Jurkat, Clone E6-1 (cell line): ENCODE measurements around the gene AURKB. TPM values are rescaled to one million over a fixed set of nuclear protein-coding genes. Genes with fewer than 3 reads are reported as not detected.
"Not testable (repeated sequence)": the region's sequence is repeated elsewhere in the genome, so short reads cannot be mapped to it uniquely, and the experiment has no call there.

Experiments
- DNase-seq: peaks from one replicate; pipeline ENCODE4 v3.0.0-alpha.2; 2011; ENCODE audit warnings: low read depth, low spot score
- H3K4me3 ChIP-seq: 2 replicates; pipeline ENCODE4 v1.5.1; 2011; ENCODE audit warnings: mild to moderate bottlenecking, low read length, control low read depth, moderate library complexity
- polyA plus RNA-seq: library from polyadenylated mRNA; unstranded; fragments of >200 nt; gene quantifications from one replicate; pipeline ENCODE4 v1.2.1, GENCODE V29; 2012; ENCODE audit warnings: missing spikeins; ENCODE audit not compliant: insufficient read length, insufficient read depth

Gene AURKB
- 216 TPM for polyA plus RNA-seq

DNA sequence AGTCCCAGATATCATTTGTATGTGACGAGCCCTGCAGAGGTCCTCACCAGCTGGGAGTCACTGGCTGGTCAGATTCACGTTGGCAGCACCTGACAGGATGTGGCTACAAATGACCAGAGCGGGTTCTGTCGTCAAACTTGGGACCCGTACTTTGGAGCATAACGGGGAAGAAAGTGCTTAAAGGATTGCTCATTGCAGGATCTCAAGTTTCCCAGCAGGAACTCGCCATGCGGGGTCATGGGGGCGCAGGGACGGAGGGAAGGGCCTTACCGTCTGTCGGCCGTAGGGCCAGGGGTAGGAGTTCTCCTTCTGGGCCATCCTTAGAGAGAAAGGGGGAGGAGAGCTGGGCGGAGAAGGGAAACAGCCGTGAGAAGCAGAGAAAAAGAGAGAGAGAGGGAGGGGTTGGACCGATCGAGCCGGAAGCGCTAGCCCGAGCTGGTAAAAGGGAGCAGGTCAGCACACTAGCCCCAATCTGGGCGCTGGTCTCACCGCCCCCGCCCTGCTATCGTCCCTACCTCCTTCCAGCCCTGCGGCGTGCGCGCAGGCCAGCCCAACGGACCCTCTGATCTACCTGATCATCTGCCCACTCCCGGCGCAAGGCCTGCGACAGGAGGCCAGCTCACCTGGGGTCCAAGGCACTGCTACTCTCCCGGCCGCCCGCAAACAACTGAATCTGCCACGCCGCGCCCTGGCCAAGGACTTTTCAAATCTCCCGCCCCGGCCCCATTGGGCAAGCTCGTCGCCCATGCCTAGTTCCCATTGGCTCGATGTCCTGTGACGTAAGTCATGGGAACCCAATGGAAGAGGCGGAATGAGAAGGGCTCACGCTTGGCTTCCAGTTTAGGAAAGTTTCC lies at the start of gene AURKB:
Gene AURKB (minus strand): TSS at position 669 of the 854 bp plus-strand sequence. CDS start 351 bp downstream, at position 318.
- H3K4me3 ChIP-seq: peak within 1 kb of the TSS; percentile 97
- DNase-seq: peak; percentile 91

DNA sequence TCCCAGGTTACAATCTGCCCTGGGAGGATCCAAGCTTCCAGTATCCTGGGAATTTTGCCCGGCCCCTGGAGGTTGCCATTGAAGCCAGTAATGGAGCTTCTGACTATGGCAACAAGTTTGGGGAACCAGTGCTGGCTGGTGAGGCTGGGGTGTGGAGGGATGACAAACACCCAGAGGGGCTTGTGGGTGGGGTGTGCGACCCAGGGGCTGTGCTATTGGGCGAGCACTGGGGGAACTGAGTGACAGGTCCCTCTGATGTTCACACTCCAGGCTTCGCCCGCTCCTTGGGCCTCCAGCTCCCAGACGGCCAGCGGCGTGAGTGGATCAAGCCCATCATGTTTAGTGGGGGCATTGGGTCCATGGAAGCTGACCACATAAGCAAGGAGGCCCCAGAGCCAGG lies 47.4 kb upstream of the AURKB start:
- H3K4me3 ChIP-seq: no peak overlapping the region
- DNase-seq: no peak

DNA sequence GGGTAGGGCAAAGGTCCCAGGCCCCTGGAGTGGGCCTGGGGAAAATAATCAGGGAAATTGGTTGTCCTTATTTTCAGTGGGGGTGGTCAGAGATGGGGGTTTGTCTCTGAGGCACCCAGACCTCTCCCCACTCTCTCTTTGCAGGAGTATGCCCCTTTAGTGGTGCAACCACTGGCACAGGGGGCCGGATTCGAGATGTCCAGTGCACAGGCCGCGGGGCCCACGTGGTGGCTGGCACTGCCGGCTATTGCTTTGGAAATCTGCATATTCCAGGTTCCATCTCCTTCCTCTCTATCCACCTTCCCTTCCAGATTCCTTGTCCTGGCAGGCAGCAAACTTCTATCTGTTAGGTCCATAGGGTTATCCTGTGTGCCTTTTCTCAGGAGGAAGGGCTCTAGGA lies 46.3 kb upstream of the AURKB start:
- no peak for DNase-seq
- H3K4me3 ChIP-seq: no peak overlapping the region

DNA sequence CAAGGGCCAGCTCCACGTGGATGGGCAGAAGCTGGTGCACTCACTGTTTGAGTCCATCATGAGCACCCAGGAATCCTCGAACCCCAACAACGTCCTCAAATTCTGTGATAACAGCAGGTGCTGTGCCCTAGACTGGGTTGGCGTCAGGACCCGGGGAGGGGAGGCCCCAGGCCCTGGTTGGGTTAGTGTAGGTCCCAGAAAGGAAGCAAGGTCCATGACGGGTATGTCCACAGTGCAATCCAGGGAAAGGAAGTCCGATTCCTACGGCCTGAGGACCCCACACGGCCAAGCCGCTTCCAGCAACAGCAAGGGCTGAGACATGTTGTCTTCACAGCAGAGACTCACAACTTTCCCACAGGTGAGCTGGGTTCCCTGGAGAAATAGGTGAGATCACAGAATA lies 45.9 kb upstream of the AURKB start:
- no peak overlapping the region for H3K4me3 ChIP-seq
- no peak for DNase-seq

DNA sequence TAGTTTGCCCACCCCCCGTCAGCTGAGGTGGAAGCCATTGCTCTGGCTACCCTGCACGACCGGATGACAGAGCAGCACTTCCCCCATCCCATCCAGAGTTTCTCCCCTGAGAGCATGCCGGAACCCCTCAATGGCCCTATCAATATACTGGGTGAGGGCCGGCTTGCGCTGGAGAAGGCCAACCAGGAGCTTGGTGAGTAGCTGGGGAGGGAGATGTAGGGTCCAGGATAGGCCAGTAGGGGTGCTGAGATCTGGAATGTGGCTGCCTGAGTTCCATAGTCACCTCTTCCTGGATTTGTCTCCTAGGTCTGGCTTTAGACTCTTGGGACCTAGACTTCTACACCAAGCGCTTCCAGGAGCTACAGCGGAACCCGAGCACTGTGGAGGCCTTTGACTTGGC lies 45.1 kb upstream of the AURKB start:
- DNase-seq: no peak
- no peak overlapping the region for H3K4me3 ChIP-seq

DNA sequence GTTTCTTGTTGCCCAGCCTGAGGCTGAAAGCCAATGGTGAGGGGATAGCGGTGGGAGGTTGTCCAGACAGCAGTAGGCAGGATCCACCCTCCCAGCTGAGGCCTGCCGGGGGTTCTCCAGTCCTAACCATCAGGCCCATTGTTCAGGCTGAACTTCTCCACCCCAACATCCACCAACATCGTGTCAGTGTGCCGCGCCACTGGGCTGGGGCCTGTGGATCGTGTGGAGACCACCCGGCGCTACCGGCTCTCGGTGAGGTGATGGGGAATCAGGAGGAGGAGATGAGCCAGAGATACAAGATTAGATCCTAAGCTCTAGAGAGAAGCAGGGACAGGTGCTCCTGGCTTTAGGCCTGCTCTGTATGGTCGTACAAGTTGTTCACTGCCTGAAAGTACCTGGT lies 44.5 kb upstream of the AURKB start:
- no peak for DNase-seq
- H3K4me3 ChIP-seq: no peak overlapping the region

DNA sequence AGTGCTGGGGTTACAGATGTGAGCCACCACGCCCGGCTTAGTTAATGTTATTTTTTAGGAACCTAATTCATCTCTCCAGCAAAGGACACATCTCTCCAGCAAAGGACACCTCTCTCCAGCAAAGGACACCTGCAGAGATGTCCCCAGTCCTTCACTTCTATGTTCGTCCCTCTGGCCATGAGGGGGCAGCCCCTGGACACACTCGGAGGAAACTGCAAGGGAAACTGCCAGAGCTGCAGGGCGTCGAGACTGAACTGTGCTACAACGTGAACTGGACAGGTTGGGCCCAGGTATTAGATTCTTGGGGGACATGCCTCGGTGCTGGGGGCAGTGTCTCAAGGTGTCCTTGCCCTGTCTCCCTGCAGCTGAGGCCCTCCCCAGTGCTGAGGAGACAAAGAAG lies 43.4 kb upstream of the AURKB start:
- H3K4me3 ChIP-seq: no peak overlapping the region
- no peak for DNase-seq

DNA sequence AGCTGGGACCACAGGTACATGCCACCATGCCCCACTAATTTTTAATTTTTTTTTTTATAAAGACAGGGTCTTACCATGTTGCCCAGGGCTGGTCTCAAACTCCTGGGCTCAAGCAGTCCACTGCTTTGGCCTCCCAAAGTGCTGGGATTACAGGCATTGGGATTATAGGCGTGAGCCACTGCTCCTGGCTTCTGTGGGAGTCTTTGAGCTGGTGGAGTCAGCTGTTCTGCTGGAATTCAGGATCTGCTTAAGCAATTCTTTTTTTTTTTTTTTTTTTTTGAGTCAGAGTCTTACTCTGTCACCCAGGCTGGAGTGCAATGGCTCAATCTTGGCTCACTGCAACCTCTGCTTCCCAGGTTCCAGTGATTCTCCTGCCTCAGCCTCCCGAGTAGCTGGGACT lies 41.0 kb upstream of the AURKB start:
- DNase-seq, H3K4me3 ChIP-seq: not testable (repeated sequence)

DNA sequence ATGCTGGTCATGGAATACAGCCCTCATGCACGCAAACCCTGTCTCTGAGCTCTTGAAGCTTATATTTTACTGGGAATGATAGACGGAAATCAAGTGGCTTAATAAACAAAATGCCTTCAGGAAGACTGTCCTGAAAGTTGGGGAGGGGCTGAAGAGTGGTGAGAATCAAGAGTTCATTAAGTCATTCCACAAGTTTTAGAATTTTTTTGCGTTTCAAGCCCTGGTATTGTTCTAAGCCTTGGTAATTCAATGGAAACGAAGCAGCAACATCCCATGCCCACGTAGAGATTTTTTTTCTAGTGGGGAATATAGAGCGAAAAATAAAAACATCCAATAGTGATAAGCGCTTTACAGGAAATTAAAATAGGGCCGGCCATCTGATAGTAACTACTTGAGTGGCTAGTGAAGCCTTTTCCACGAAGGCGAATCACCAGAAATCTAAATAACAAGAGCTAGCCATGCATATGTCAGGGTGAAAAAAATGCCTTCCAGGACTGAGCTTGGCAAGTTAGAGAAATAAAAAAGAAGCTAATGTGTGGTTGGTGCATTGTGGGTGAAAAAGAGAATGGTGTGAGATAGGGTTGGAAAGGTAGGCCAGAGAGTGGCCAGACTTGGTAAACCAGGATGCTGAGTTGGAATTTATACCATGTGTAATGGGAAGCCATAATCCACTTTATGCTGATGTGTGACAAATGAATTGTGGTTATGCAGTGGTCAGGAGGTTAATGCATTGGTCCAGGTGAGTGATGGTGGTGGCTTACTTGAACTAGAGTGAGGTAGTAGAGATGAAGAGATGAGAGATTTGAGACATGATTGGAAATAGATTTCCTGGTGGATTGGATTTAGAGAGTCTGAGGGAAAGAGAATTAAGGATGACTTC lies 39.5 kb upstream of the AURKB start:
- DNase-seq: no peak

DNA sequence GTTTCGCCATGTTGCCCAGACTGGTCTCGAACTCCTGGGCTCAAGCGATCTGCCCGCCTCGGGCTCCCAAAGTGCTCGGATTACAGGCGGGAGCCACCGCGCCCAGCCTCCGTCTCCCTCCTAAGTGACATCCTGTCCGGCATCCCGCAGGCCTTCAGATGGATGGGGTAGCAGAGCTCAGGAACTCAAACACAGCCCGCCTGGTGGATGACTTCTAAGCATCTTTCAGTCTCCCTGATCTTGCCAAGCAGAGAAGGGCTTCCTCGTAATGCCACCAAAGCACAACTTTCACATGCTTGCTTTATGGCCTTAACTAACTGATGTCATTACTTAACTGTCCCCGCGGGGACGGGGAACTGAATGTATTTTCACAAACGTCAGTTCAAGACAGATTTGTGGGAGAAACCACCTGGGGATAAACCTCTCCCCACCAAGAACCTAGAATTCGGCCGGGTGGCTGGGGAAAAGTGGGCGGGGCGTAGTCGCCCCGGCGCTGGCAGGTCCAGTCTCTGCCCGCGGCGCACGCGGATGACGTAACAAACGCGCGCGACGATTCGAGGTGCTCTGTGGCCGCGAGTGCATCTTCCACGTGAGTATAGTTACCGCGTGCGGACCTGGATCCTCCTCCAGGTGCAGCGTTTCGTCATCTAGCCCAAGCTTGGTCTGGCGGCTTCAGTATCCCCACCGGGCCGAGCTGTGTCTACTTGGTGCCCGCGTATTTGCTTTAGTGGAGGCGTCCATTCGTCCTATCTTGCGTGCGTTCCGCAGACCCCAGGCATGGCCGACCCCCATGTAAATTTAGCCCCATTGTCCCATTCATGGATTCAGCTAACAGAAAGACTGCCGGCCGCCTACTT lies 38.6 kb upstream of the AURKB start, which contains the start of gene PFAS:
Gene PFAS (plus strand): TSS at position 539 of the 857 bp plus-strand sequence. CDS start 4,649 bp downstream, outside the sequence.
- DNase-seq: peak; percentile 90
- peak within 1 kb of the TSS; percentile 80 for H3K4me3 ChIP-seq

More for the DNA sequence above, 39.5 kb upstream of the AURKB start:
- peak overlapping the region; percentile 80 for H3K4me3 ChIP-seq

DNA sequence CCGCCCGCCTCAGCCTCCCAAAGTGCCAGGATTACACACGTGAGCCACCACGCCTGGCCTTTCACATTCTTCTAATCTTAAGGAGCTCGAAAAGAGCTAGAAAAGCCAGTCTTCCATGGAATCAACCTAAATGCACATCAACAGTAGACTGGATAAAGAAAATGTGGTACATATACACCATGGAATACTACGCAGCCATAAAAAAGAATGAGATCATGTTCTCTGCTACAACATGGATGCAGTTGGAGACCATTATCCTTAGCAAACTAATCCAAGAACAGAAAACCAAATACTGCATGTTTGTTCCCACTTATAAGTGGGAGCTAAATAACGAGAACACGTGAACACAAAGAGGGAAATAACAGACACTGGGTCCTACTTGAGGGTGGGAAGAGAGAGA lies 34.4 kb upstream of the AURKB start:
- H3K4me3 ChIP-seq: no peak overlapping the region
- DNase-seq: no peak

DNA sequence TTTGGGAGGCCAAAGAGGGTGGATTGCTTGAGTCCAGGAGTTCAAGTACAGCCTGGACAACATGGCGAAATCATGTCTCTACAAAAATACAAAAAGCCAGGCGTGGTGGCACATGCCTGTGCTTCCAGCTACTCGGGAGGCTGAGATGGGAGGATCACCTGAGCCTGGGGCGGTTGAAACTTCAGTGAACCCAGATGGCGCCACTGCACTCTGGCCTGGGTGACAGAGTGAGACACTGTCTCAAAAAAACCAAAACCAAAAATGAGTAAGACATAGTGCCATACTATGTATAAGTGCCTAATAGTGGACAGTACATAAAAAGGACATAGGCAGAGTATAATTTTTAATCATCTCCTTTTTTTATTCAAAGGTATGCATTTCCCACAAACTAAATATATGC lies 33.5 kb upstream of the AURKB start:
- no peak overlapping the region for H3K4me3 ChIP-seq
- no peak for DNase-seq

DNA sequence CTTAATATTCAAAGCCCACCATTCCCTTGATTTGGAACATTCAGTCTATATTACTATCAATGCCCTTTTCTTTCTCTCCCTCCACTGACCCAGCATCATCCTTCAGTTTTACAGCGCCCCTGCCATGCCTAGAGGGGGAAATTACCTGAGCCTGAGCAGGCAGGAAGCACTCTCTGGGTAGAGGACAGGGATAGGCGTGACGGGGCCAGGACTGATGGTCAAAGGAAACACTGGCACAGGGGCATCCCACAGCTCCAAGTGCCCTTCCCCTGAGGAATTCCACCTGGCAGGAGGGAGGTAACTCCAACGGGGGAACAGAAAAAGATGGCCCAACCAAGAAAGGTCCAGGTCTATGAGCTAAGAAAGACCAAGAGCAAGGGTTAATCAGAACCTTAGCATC lies 27.5 kb upstream of the AURKB start:
- no peak overlapping the region for H3K4me3 ChIP-seq
- DNase-seq: no peak

DNA sequence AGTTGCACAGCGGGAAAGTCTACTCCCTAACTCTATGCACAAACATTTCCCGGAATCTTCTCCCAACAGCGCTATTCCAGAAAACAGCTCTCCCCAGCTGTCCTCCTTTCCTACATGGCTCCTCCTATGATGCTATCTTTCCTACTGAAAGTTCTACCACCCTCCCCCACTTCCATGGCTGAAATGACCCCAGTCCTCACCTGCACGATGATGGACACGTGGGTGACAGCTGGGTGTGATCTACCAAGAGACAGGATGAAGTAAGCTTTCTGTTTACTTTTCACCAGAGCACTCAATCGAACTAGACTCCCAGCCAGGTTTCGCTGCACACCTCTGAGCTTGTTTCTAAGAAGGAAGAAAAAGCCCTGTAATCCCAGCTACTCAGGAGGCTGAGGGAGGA lies 26.8 kb upstream of the AURKB start:
- H3K4me3 ChIP-seq: no peak overlapping the region
- DNase-seq: no peak

DNA sequence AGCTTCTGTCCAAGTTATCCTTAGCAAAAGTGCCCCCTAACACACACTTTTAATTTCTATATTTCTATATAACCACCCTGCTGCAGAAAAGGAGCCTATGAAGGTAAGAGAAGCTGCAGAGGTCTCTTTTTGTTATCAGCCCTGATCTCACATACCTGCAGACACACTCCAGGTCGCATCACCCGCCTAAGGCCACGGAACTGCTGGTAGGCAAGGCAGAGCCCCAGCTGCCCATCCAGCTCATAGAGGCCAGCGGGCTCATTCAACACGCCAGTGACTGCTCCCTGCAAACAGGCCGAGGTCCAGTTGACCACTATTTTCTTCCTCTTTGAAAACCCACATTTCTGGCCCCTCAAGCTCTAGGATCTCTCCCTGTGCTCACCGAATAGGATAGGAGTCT lies 25.3 kb upstream of the AURKB start:
- no peak overlapping the region for H3K4me3 ChIP-seq
- DNase-seq: no peak

DNA sequence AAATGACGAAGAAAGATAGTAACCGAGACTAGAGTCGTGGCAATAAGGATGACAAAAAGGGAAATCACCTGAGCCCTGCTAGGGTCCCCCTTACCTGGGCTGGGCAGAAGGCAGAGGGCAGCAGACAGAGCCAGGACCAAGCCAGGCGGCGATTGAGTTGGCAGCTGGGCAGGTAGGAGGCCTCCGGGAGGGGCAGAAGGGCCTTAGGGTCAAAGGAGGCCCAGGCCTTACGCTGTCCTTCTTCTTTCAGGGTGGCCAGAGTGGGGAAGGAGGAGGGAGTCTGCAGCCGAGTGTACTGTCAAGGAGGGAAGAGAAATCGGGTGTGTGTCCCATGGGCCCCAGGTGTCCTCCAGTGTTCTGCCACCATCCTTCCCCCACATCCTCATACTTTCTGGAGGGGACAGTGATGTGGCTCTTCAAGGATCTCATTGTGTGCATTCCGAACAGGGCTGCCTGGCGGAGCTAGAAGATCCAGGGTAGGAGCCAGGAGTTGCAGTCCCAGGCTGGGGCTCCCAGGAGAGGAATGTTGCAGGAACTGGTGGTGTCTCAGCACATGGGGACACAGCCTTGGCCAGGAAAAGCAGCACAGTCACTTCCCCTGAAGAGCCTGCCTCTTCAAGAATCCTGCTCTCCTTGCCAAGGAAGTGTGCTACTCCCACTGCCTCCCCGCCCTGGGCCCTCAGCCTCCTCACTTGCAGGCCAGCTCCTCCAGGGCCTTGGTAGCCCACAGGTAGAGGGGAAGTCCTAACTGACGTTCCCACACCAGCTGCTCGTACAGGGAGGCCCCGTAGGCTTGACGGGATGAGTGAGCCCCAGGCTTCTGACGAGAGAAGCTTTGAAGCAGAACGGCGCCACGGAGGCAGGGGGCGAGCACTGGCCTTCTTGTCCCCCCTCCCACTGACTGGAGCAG lies 24.2 kb upstream of the AURKB start:
- no peak overlapping the region for H3K4me3 ChIP-seq
- DNase-seq: no peak

DNA sequence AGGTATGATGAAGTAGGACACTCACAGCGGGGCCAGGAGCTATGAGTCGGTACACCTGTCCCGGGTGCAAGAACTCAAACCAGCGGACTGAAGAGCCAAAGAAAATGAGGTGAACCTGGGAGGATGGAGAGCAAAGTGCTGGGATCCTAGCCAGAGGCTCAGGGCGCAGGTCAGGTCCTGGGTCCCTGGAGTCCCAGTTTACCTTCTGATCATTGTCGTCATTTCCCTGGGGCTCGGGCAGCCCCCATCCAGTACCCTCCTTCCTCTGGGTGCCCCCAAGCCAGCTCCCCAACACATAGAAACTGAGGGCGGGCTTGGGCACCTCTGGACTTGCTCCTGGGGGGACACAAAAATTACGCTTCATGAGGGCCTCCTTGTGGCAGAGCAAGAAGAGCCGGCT lies 21.3 kb upstream of the AURKB start:
- no peak overlapping the region for H3K4me3 ChIP-seq
- DNase-seq: no peak

DNA sequence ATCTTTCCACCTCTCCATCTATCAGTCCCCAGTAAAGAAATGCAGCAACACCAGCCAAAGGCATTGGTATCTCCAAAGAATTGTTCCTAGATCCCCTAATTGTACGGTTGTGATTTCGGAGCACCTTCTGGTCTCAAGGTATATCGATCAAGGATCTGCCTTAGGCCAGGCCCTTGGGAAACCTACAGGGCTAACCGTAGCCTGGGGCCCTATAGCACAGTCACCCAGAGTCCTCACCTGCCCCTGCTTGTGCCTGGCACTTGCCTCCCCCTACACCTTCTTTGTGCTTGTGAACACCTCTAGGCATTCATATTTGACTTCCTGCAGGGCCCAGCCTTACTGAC lies 16.8 kb upstream of the AURKB start:
- H3K4me3 ChIP-seq: no peak overlapping the region
- no peak for DNase-seq
